H1 (cell line): Measurements from ENCODE around the gene CCDC93.
"Not testable (repeated sequence)": the region's sequence is repeated elsewhere in the genome, so short reads cannot be mapped to it uniquely, and the experiment has no call there.

Experiments used
- CTCF ChIP-seq, 3 experiments: IDR thresholded peaks; 1 replicate in 2 of 3; 2 replicates in 1 of 3; pipeline versions ENCODE4 v1.5.1 to v1.6.1; 2011; ENCODE audit warnings: low read length in 3 of 3, mild to moderate bottlenecking in 3 of 3, inconsistent platforms in 2 of 3, low read depth in 1 of 3, moderate library complexity in 1 of 3; ENCODE audit not compliant: insufficient read depth in 1 of 3; ENCODE audit errors: control extremely low read depth in 1 of 3
- EGR1 ChIP-seq: IDR thresholded peaks from 2 replicates; pipeline ENCODE4 v1.6.1; 2011; ENCODE audit warnings: low read depth, low read length, borderline replicate concordance
- EP300 ChIP-seq, 2 experiments: IDR thresholded peaks; 1 replicate in 1 of 2; 2 replicates in 1 of 2; pipeline ENCODE4 v1.6.1; 2011 to 2012; ENCODE audit warnings: low read depth in 2 of 2, low read length in 2 of 2, mild to moderate bottlenecking in 2 of 2, borderline replicate concordance in 1 of 2, inconsistent platforms in 1 of 2, moderate library complexity in 1 of 2
- HDAC2 ChIP-seq, 2 experiments: fragments of 300-600 bp in 1 of 2; sonication (generic) in 1 of 2; IDR thresholded peaks; 2 replicates each; pipeline ENCODE4 v1.6.1; 2011 to 2012; ENCODE audit warnings: low read depth in 2 of 2, low read length in 2 of 2, mild to moderate bottlenecking in 2 of 2, moderate library complexity in 2 of 2, borderline replicate concordance in 1 of 2, inconsistent platforms in 1 of 2
- JUND ChIP-seq: IDR thresholded peaks from 2 replicates; pipeline ENCODE4 v1.6.1; 2011; ENCODE audit warnings: mild to moderate bottlenecking, improper control_type of control experiment, low read length
- PHF8 ChIP-seq: fragments of 200-600 bp; sonication (generic); conservative IDR thresholded peaks from 2 replicates; pipeline ENCODE4 v1.7.1; 2012; ENCODE audit warnings: low read depth, mild to moderate bottlenecking, inconsistent platforms, low read length, moderate library complexity
- POLR2AphosphoS5 ChIP-seq: IDR thresholded peaks from 2 replicates; pipeline ENCODE4 v1.6.1; 2011; ENCODE audit warnings: low read depth, low read length
- RBBP5 ChIP-seq: IDR thresholded peaks from 2 replicates; pipeline ENCODE4 v1.7.1; 2012; ENCODE audit warnings: low read depth, mild to moderate bottlenecking, inconsistent platforms, low read length, moderate library complexity, borderline replicate concordance
- RFX5 ChIP-seq: IDR thresholded peaks from 2 replicates; pipeline ENCODE4 v1.6.1; 2011; ENCODE audit warnings: low read depth, low read length, improper control_type of control experiment, borderline replicate concordance
- SP2 ChIP-seq: IDR thresholded peaks from 2 replicates; pipeline ENCODE4 v1.6.1; 2012; ENCODE audit warnings: mild to moderate bottlenecking, low read length, inconsistent platforms
- USF2 ChIP-seq: IDR thresholded peaks from 2 replicates; pipeline ENCODE4 v1.6.1; 2011; ENCODE audit warnings: low read length, improper control_type of control experiment
- TF ChIP-seq, protein P1 (sequence below): IDR thresholded peaks from 2 replicates; pipeline ENCODE4 v1.6.1; 2012; ENCODE audit warnings: inconsistent platforms
- TF ChIP-seq, protein P2 (sequence below): IDR thresholded peaks from 2 replicates; pipeline ENCODE4 v1.6.1; 2012; ENCODE audit warnings: low read length, inconsistent platforms

GRCh38 chr2:117923471-117923870 lies 90.4 kb downstream of the CCDC93 start:
- TF ChIP-seq HDAC2 (IDR thresholded peaks at IDR 0.05; ENCODE audit: borderline replicate concordance in 1 of 2, low read depth in 2 of 2, low read length in 2 of 2); CTCF (IDR thresholded peaks at IDR 0.05; ENCODE audit: control extremely low read depth in 1 of 3, insufficient read depth in 1 of 3, low read depth in 1 of 3, low read length in 3 of 3); EP300 (IDR thresholded peaks at IDR 0.05; ENCODE audit: borderline replicate concordance in 1 of 2, low read depth in 2 of 2, low read length in 2 of 2); POLR2AphosphoS5; PHF8; RBBP5; RFX5; EGR1; USF2; SP2; JUND: not testable (repeated sequence)
- TF ChIP-seq, protein P1, sequence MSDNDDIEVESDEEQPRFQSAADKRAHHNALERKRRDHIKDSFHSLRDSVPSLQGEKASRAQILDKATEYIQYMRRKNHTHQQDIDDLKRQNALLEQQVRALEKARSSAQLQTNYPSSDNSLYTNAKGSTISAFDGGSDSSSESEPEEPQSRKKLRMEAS = not testable (repeated sequence)
- TF ChIP-seq, protein P2, sequence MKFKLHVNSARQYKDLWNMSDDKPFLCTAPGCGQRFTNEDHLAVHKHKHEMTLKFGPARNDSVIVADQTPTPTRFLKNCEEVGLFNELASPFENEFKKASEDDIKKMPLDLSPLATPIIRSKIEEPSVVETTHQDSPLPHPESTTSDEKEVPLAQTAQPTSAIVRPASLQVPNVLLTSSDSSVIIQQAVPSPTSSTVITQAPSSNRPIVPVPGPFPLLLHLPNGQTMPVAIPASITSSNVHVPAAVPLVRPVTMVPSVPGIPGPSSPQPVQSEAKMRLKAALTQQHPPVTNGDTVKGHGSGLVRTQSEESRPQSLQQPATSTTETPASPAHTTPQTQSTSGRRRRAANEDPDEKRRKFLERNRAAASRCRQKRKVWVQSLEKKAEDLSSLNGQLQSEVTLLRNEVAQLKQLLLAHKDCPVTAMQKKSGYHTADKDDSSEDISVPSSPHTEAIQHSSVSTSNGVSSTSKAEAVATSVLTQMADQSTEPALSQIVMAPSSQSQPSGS = not testable (repeated sequence)
